H1 (cell line): ENCODE results near the gene RIN1. TPM values are rescaled to one million over a fixed set of nuclear protein-coding genes. Genes with fewer than 3 reads are reported as not detected.

Source experiments
- CTCF ChIA-PET: fragments of 300-600 bp; sonication (Branson Sonifier 250); formaldehyde crosslinking; loops from one replicate; lab custom pipeline; 2021; ENCODE audit not compliant: partially characterized antibody; lab: Charles Lee
- POLR2A ChIA-PET: fragments of 300-600 bp; sonication (Branson Sonifier 250); formaldehyde crosslinking; loops from one replicate; lab custom pipeline; 2021; ENCODE audit warnings: inconsistent platforms; ENCODE audit not compliant: partially characterized antibody; lab: Charles Lee
- DNase-seq, 2 experiments: peaks; one replicate each; pipeline versions ENCODE4 v3.0.0 to v3.0.0-alpha.2; 2010 to 2022; ENCODE audit warnings: low spot score in 2 of 2, low read depth in 1 of 2, mixed read lengths in 1 of 2
- FAIRE-seq: peaks from 2 replicates; lab custom pipeline; 2011; peaks lifted over from hg19 to GRCh38; lab: Jason Lieb, UNC
- H2AFZ ChIP-seq: 2 replicates; pipeline ENCODE4 v1.8.1; 2012; ENCODE audit warnings: low read length, inconsistent platforms
- H2AK5ac ChIP-seq: 2 replicates; pipeline ENCODE4 v1.6.1; 2013; ENCODE audit warnings: low read depth, low read length
- H2BK120ac ChIP-seq: replicated peaks from 2 replicates; pipeline ENCODE3; 2013; ENCODE audit warnings: low read depth, low read length, inconsistent platforms
- H2BK12ac ChIP-seq: 2 replicates; pipeline ENCODE4 v1.6.1; 2013; ENCODE audit warnings: low read depth, low read length
- H2BK15ac ChIP-seq: 2 replicates; pipeline ENCODE4 v1.6.1; 2013; ENCODE audit warnings: low read length
- H2BK20ac ChIP-seq: 2 replicates; pipeline ENCODE4 v1.6.1; 2013; ENCODE audit warnings: low read length
- H2BK5ac ChIP-seq: 2 replicates; pipeline ENCODE4 v1.6.1; 2013; ENCODE audit warnings: low read depth, low read length
- H3K14ac ChIP-seq: 2 replicates; pipeline ENCODE4 v1.6.1; 2013; ENCODE audit warnings: inconsistent platforms; ENCODE audit not compliant: insufficient read length
- H3K18ac ChIP-seq: 2 replicates; pipeline ENCODE4 v1.6.1; 2013; ENCODE audit warnings: low read length; ENCODE audit errors: extremely low read depth
- H3K23ac ChIP-seq: 2 replicates; pipeline ENCODE4 v1.6.1; 2013; ENCODE audit warnings: inconsistent platforms; ENCODE audit not compliant: insufficient read length
- H3K23me2 ChIP-seq: 2 replicates; pipeline ENCODE4 v1.6.1; 2013; ENCODE audit warnings: low read depth, low read length
- H3K27ac ChIP-seq: 2 replicates; pipeline ENCODE4 v1.6.1; 2011; ENCODE audit warnings: low read depth, low read length, inconsistent platforms
- H3K27me3 ChIP-seq, 4 experiments: replicated peaks in 1 of 4; 1 replicate in 1 of 4; 2 replicates in 3 of 4; pipeline versions ENCODE4 v1.6.1 to v1.8.1; 2011 to 2013; ENCODE audit warnings: low read length in 3 of 4, mild to moderate bottlenecking in 3 of 4, inconsistent platforms in 2 of 4, mixed read lengths in 2 of 4, moderate library complexity in 1 of 4; ENCODE audit not compliant: control insufficient read depth in 3 of 4, insufficient read depth in 3 of 4; ENCODE audit errors: extremely low read depth in 1 of 4
- H3K36me3 ChIP-seq, 4 experiments: 2 replicates each; pipeline versions ENCODE4 v1.6.1 to v1.8.1; 2011 to 2013; ENCODE audit warnings: mild to moderate bottlenecking in 4 of 4, low read length in 3 of 4, moderate library complexity in 2 of 4, control low read depth in 1 of 4, inconsistent platforms in 1 of 4; ENCODE audit not compliant: insufficient read depth in 4 of 4, control insufficient read depth in 2 of 4
- H3K4ac ChIP-seq: replicated peaks from 2 replicates; pipeline ENCODE3; 2013; ENCODE audit warnings: low read length, low read depth, mixed read lengths, inconsistent platforms; ENCODE audit not compliant: insufficient read length
- H3K4me1 ChIP-seq, 4 experiments: replicated peaks in 1 of 4; 1 replicate in 1 of 4; 2 replicates in 3 of 4; pipeline versions ENCODE4 v1.6.1 to v1.8.1; 2011 to 2013; ENCODE audit warnings: low read length in 3 of 4, inconsistent platforms in 2 of 4, mixed read lengths in 1 of 4; ENCODE audit not compliant: insufficient read depth in 4 of 4, control insufficient read depth in 3 of 4
- H3K4me2 ChIP-seq, 2 experiments: 2 replicates each; pipeline versions ENCODE4 v1.6.1 to v1.8.1; 2011 to 2013; ENCODE audit warnings: low read depth in 2 of 2, low read length in 2 of 2, control low read depth in 1 of 2, inconsistent platforms in 1 of 2, mild to moderate bottlenecking in 1 of 2; ENCODE audit not compliant: insufficient read depth in 1 of 2
- H3K4me3 ChIP-seq, 4 experiments: fragments of 200-600, 300-600 bp in 1 of 4; sonication (generic), shearing (Covaris generic), sonication (Bioruptor Twin) in 1 of 4; 2 replicates each; pipeline versions ENCODE4 v1.5.1 to v1.8.1; 2011 to 2016; ENCODE audit warnings: low read length in 4 of 4, low read depth in 3 of 4, control low read depth in 2 of 4, inconsistent platforms in 2 of 4, mild to moderate bottlenecking in 2 of 4, mixed read lengths in 1 of 4, moderate library complexity in 1 of 4; ENCODE audit not compliant: insufficient read depth in 2 of 4; ENCODE audit errors: extremely low read depth in 1 of 4
- H3K56ac ChIP-seq: replicated peaks from 2 replicates; pipeline ENCODE3; 2013; ENCODE audit warnings: low read depth, mild to moderate bottlenecking, mixed read lengths, low read length, inconsistent platforms; ENCODE audit not compliant: insufficient read length
- H3K79me1 ChIP-seq: 2 replicates; pipeline ENCODE4 v1.6.1; 2013; ENCODE audit warnings: low read depth, low read length, control low read depth
- H3K79me2 ChIP-seq, 2 experiments: 2 replicates each; pipeline versions ENCODE4 v1.6.1 to v1.8.1; 2012 to 2013; ENCODE audit warnings: low read length in 2 of 2, mild to moderate bottlenecking in 2 of 2, inconsistent platforms in 1 of 2; ENCODE audit not compliant: insufficient read depth in 2 of 2, control insufficient read depth in 1 of 2
- H3K9ac ChIP-seq, 4 experiments: replicated peaks in 1 of 4; 1 replicate in 1 of 4; 2 replicates in 3 of 4; pipeline versions ENCODE4 v1.6.1 to v1.8.1; 2011 to 2013; ENCODE audit warnings: low read depth in 3 of 4, low read length in 3 of 4, control low read depth in 2 of 4, mild to moderate bottlenecking in 2 of 4, moderate library complexity in 2 of 4, inconsistent platforms in 1 of 4; ENCODE audit errors: extremely low read depth in 1 of 4
- H3K9me3 ChIP-seq, 2 experiments: 2 replicates each; pipeline versions ENCODE4 v1.6.1 to v1.8.1; 2012 to 2013; ENCODE audit warnings: mild to moderate bottlenecking in 2 of 2, moderate library complexity in 2 of 2, control low read depth in 1 of 2, inconsistent platforms in 1 of 2, low read depth in 1 of 2, low read length in 1 of 2, mixed read lengths in 1 of 2; ENCODE audit not compliant: insufficient read depth in 2 of 2
- H4K20me1 ChIP-seq, 2 experiments: replicated peaks in 1 of 2; 2 replicates each; pipeline versions ENCODE3 to v1.8.1; 2011 to 2013; ENCODE audit warnings: inconsistent platforms in 2 of 2, low read length in 2 of 2, mild to moderate bottlenecking in 1 of 2; ENCODE audit not compliant: insufficient read depth in 2 of 2, control insufficient read depth in 1 of 2
- H4K5ac ChIP-seq: 2 replicates; pipeline ENCODE4 v1.6.1; 2013; ENCODE audit warnings: low read length, low read depth, mixed read lengths, inconsistent platforms; ENCODE audit not compliant: insufficient read length
- H4K8ac ChIP-seq: 2 replicates; pipeline ENCODE4 v1.8.0; 2013; ENCODE audit warnings: mild to moderate bottlenecking, moderate library complexity, low read length, inconsistent platforms; ENCODE audit not compliant: insufficient read depth; ENCODE audit errors: extremely low read depth
- H4K91ac ChIP-seq: replicated peaks from 2 replicates; pipeline ENCODE3; 2013; ENCODE audit warnings: low read length, mixed read lengths, inconsistent platforms; ENCODE audit not compliant: insufficient read length
- BACH1 ChIP-seq: IDR thresholded peaks from 2 replicates; pipeline ENCODE4 v1.6.1; 2012; ENCODE audit warnings: low read length, improper control_type of control experiment
- BCL11A ChIP-seq, 2 experiments: IDR thresholded peaks; one replicate each; pipeline ENCODE4 v1.6.1; 2011; ENCODE audit warnings: low read depth in 2 of 2, low read length in 2 of 2, mild to moderate bottlenecking in 2 of 2
- CEBPB ChIP-seq: IDR thresholded peaks from 2 replicates; pipeline ENCODE4 v1.6.1; 2012; ENCODE audit warnings: low read depth, low read length
- CREB1 ChIP-seq: IDR thresholded peaks from 2 replicates; pipeline ENCODE4 v1.6.1; 2012; ENCODE audit warnings: inconsistent platforms
- JUND ChIP-seq: IDR thresholded peaks from 2 replicates; pipeline ENCODE4 v1.6.1; 2011; ENCODE audit warnings: mild to moderate bottlenecking, improper control_type of control experiment, low read length
- NRF1 ChIP-seq: IDR thresholded peaks from 2 replicates; pipeline ENCODE4 v1.6.1; 2011; ENCODE audit warnings: mild to moderate bottlenecking, low read depth, low read length, improper control_type of control experiment
- RAD21 ChIP-seq, 2 experiments: IDR thresholded peaks in 1 of 2; conservative IDR thresholded peaks in 1 of 2; 2 replicates each; pipeline ENCODE4 v1.6.1; 2011; ENCODE audit warnings: low read depth in 2 of 2, low read length in 2 of 2, improper control_type of control experiment in 1 of 2, inconsistent platforms in 1 of 2, mild to moderate bottlenecking in 1 of 2, moderate library complexity in 1 of 2
- SP2 ChIP-seq: IDR thresholded peaks from 2 replicates; pipeline ENCODE4 v1.6.1; 2012; ENCODE audit warnings: mild to moderate bottlenecking, low read length, inconsistent platforms
- YY1 ChIP-seq: IDR thresholded peaks from 2 replicates; pipeline ENCODE4 v1.6.1; 2011; ENCODE audit warnings: low read depth, mild to moderate bottlenecking, low read length
- WGBS, 2 experiments: shearing (Covaris generic) in 1 of 2; methylation state at CpG; one replicate each; pipeline versions ENCODE4 v1.1.6 to v1.1.7; 2013 to 2015; ENCODE audit warnings: low lambda C conversion rate in 2 of 2, mixed read lengths in 2 of 2, inconsistent platforms in 1 of 2, low coverage in 1 of 2, missing lambda C conversion rate in 1 of 2; ENCODE audit not compliant: insufficient replicate concordance in 2 of 2, insufficient coverage in 1 of 2, insufficient read length in 1 of 2; ENCODE audit errors: extremely low coverage in 1 of 2, missing lambda C conversion rate in 1 of 2; 5-methylcytosine and 5-hydroxymethylcytosine counted together
- polyA plus RNA-seq, 7 experiments: library from polyadenylated mRNA; depleted of rRNA in 3 of 7; stranded (reverse) in 5 of 7; unstranded in 2 of 7; fragments of >200 nt in 5 of 7; fragments of 200-250 nt in 2 of 7; gene quantifications; 1 replicate in 5 of 7; 2 replicates in 1 of 7; 4 replicates in 1 of 7; pipeline versions ENCODE4 v1.2.1 to v1.2.3, GENCODE V29; 2011 to 2013; ENCODE audit warnings: missing spikeins in 2 of 7, mixed read lengths in 2 of 7
- total RNA-seq: library from RNA; stranded (reverse); fragmentation: NEBNext Ultra II Directional; extraction: Animal tissue kit (Norgen Biotek cat#: 25700); gene quantifications from 2 replicates; pipeline ENCODE4 v1.2.1, GENCODE V29; 2021
- TF ChIP-seq, protein P1 (sequence below): IDR thresholded peaks from 2 replicates; pipeline ENCODE4 v1.6.1; 2012; ENCODE audit warnings: inconsistent platforms

The RIN1 gene
- total and polyA plus RNA-seq, 2 of the 8 experiments (the other 6 are each of a cell fraction or from before 2014, with no cell fraction given): 2.5 to 5.4 TPM

- FAIRE-seq: peak; percentile 91
- ChIA-PET CTCF (interaction anchor here (0.6 to 6.9 kb wide), 13 partner anchors 11 to 894 kb away, joined by 3 to 57 read pairs (median 5); partner anchors contain the start of genes CNIH2, RAB1B and RIN1), POLR2A (interaction anchor here (0.8 to 4.5 kb wide), 18 partner anchors 9 to 398 kb away, joined by 3 to 29 read pairs (median 7); partner anchors contain the start of genes BRMS1, CCDC85B, CD248 and CNIH2)
- Histone ChIP-seq H2AK5ac (no peak within 1 kb of the TSS), H4K5ac (peak within 1 kb of the TSS; percentile 48), H4K91ac (no peak within 1 kb of the TSS), H2AFZ (peak within 1 kb of the TSS; percentile 57; the same call in 1 of the 2 replicates), H3K4ac (no peak within 1 kb of the TSS), H3K79me2 (peaks cover 0 to 9% of the 10 kb centered on the region in 2 experiments; a peak in 1 of 4 replicates), H3K9me3 (no peaks in the 10 kb centered on the region), H4K20me1 (peaks cover 8 to 9% of the 10 kb centered on the region in 2 experiments), H3K79me1 (peaks cover 6% of the 10 kb centered on the region), H3K36me3 (peaks cover 0 to 2% (median 0%) of the 10 kb centered on the region in 4 experiments; a peak in 1 of 8 replicates), H3K4me2 (peak within 1 kb of the TSS; percentile 74 to 93), H2BK20ac (no peak within 1 kb of the TSS), H3K56ac (peak within 1 kb of the TSS; percentile 40), H3K9ac (peak within 1 kb of the TSS; percentile 39 to 82 (median 72)), H3K23ac (no peak within 1 kb of the TSS), H3K27ac (peak within 1 kb of the TSS; percentile 55), H2BK12ac (no peak within 1 kb of the TSS), H3K27me3 (peaks cover 2 to 27% (median 18%) of the 10 kb centered on the region in 4 experiments), H3K4me1 (peaks cover 0 to 21% (median 6%) of the 10 kb centered on the region in 4 experiments; a peak in 5 of 7 replicates), H2BK5ac (peak within 1 kb of the TSS; percentile 44; the same call in 1 of the 2 replicates), H2BK15ac (0 out of 2 replicates have a peak within 1 kb of the TSS, but pooled peaks have one; percentile 23), H3K23me2 (peaks cover 12% of the 10 kb centered on the region; the same call in 1 of the 2 replicates), H3K14ac (no peak within 1 kb of the TSS), H3K4me3 (peak within 1 kb of the TSS; percentile 76 to 94 (median 92)), H4K8ac (peak within 1 kb of the TSS; percentile 88), H2BK120ac (no peak within 1 kb of the TSS), H3K18ac (no peak within 1 kb of the TSS)
- WGBS, 2 experiments: 1% methylated on average over 68 of the region's 87 CpGs; no CpG with 5 or more reads in 1 of the 2 experiments
- peak; percentile 95 to 98 for DNase-seq
- peak; percentile 53; the same call in 1 of the 2 replicates for TF ChIP-seq JUND
- TF ChIP-seq BCL11A (IDR thresholded peaks at IDR 0.05; ENCODE audit: low read depth in 2 of 2, low read length in 2 of 2): no peak
- TF ChIP-seq CEBPB: no peak
- no peak for TF ChIP-seq RAD21 (IDR thresholded peaks at IDR 0.05 in 1 of 2, conservative IDR thresholded peaks at IDR 0.05 in 1 of 2; ENCODE audit: low read depth in 2 of 2, low read length in 2 of 2)
- TF ChIP-seq NRF1: peak; percentile 54
- TF ChIP-seq SP2: peak; percentile 62
- TF ChIP-seq YY1: peak; percentile 82
- peak; percentile 89 for TF ChIP-seq CREB1
- peak; percentile 41; the same call in 1 of the 2 replicates for TF ChIP-seq BACH1
- TF ChIP-seq, protein P1, sequence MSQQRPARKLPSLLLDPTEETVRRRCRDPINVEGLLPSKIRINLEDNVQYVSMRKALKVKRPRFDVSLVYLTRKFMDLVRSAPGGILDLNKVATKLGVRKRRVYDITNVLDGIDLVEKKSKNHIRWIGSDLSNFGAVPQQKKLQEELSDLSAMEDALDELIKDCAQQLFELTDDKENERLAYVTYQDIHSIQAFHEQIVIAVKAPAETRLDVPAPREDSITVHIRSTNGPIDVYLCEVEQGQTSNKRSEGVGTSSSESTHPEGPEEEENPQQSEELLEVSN: no peak
These were observed 47.3 kb downstream of the RIN1 start, which contains the start of gene YIF1A for GRCh38 chr11:66288671-66289547. Gene YIF1A, minus strand, starts transcription at chr11:66289143. Its CDS starts 158 bp downstream, at chr11:66288985.
